Colonic mucosa (tissue), 4 donors: ENCODE measurements around the gene KDM4B. TPM values are rescaled to one million over a fixed set of nuclear protein-coding genes. Genes with fewer than 3 reads are reported as not detected.

ENCODE experiments used
- DNase-seq: peaks from one replicate; pipeline ENCODE4 v3.0.0-alpha.2; 2020
- H3K27ac ChIP-seq: fragments of 200-600 bp; one replicate; pipeline ENCODE4 v1.8.0; 2021
- H3K27me3 ChIP-seq: fragments of 200-600 bp; one replicate; pipeline ENCODE4 v1.8.0; 2021
- H3K36me3 ChIP-seq: fragments of 200-600 bp; one replicate; pipeline ENCODE4 v1.8.0; 2021
- H3K4me1 ChIP-seq: fragments of 200-600 bp; one replicate; pipeline ENCODE4 v1.8.0; 2021; ENCODE audit warnings: mild to moderate bottlenecking
- H3K4me3 ChIP-seq: fragments of 200-600 bp; one replicate; pipeline ENCODE4 v1.8.0; 2021
- H3K9ac ChIP-seq, 2 donors: one replicate each; pipeline ENCODE4 v1.7.0; 2013; ENCODE audit warnings: control low read depth in 2 of 2, low read depth in 2 of 2, low read length in 2 of 2
- H3K9me3 ChIP-seq: fragments of 200-600 bp; one replicate; pipeline ENCODE4 v1.8.0; 2021
- CTCF ChIP-seq: fragments of 200-600 bp; IDR thresholded peaks from one replicate; pipeline ENCODE4 v1.8.0; 2022; ENCODE audit warnings: antibody characterized with exemption, mild to moderate bottlenecking
- intact Hi-C: fragments of 100-400 bp; cut with DNase I; formaldehyde crosslinking; loops from one replicate; pipeline ENCODE4 v1.14.1; 2022
- total RNA-seq, 2 donors: library from RNA; stranded (reverse); fragmentation: NEBNext Ultra II Directional in 1 of 2; extraction: Animal tissue kit (Norgen Biotek cat#: 25700) in 1 of 2; gene quantifications; one replicate each; pipeline ENCODE4 v1.2.1, GENCODE V29; 2021
- donor health status: healthy.
- donor health status: DM: no; HTN: no; CAD: no.
- donor health status: DM: no; HTN: no; CAD: no.

KDM4B gene
- total RNA-seq, 2 donors from 2014 or later = 35.2 to 52.9 TPM

GRCh38 chr19:4985551-4985991, 16.7 kb downstream of the KDM4B start:
- intact Hi-C loops = no loop called here
- H3K27ac ChIP-seq = no peak overlapping the region
- no peaks in the 10 kb centered on the region for H3K9me3 ChIP-seq
- H3K4me3 ChIP-seq = no peak overlapping the region
- no peak for DNase-seq
- H3K9ac ChIP-seq = no peak overlapping the region
- H3K27me3 ChIP-seq = no peaks in the 10 kb centered on the region
- no peaks in the 10 kb centered on the region for H3K36me3 ChIP-seq
- no peak for TF ChIP-seq CTCF
- H3K4me1 ChIP-seq = no peaks in the 10 kb centered on the region

- H3K36me3 ChIP-seq = no peaks in the 10 kb centered on the region
- no peaks in the 10 kb centered on the region for H3K4me1 ChIP-seq
- intact Hi-C loops = no loop called here
- no peak overlapping the region for H3K4me3 ChIP-seq
- H3K9me3 ChIP-seq = no peaks in the 10 kb centered on the region
- no peaks in the 10 kb centered on the region for H3K27me3 ChIP-seq
- DNase-seq = no peak
- H3K27ac ChIP-seq = no peak overlapping the region
- H3K9ac ChIP-seq = no peak overlapping the region
- no peak for TF ChIP-seq CTCF
Observed at GRCh38 chr19:4986056-4986455, 17.1 kb downstream of the KDM4B start.

- intact Hi-C loops = no loop called here
- no peaks in the 10 kb centered on the region for H3K4me1 ChIP-seq
- H3K9ac ChIP-seq = no peak overlapping the region
- H3K27me3 ChIP-seq = no peaks in the 10 kb centered on the region
- no peak overlapping the region for H3K27ac ChIP-seq
- no peaks in the 10 kb centered on the region for H3K36me3 ChIP-seq
- no peaks in the 10 kb centered on the region for H3K9me3 ChIP-seq
- TF ChIP-seq CTCF = no peak
- no peak overlapping the region for H3K4me3 ChIP-seq
- no peak for DNase-seq
Observed at GRCh38 chr19:4986471-4986891, 17.6 kb downstream of the KDM4B start.

GRCh38 chr19:4987256-4987655, 18.3 kb downstream of the KDM4B start:
- no peaks in the 10 kb centered on the region for H3K4me1 ChIP-seq
- no peak for TF ChIP-seq CTCF
- H3K36me3 ChIP-seq = no peaks in the 10 kb centered on the region
- H3K27ac ChIP-seq = no peak overlapping the region
- intact Hi-C loops = no loop called here
- H3K27me3 ChIP-seq = no peaks in the 10 kb centered on the region
- H3K9me3 ChIP-seq = no peaks in the 10 kb centered on the region
- DNase-seq = no peak
- no peak overlapping the region for H3K9ac ChIP-seq
- H3K4me3 ChIP-seq = no peak overlapping the region

- no peaks in the 10 kb centered on the region for H3K27me3 ChIP-seq
- no peak overlapping the region for H3K27ac ChIP-seq
- no peak for TF ChIP-seq CTCF
- H3K36me3 ChIP-seq = no peaks in the 10 kb centered on the region
- H3K9me3 ChIP-seq = no peaks in the 10 kb centered on the region
- intact Hi-C loops = no loop called here
- DNase-seq = no peak
- no peaks in the 10 kb centered on the region for H3K4me1 ChIP-seq
- H3K9ac ChIP-seq = no peak overlapping the region
- no peak overlapping the region for H3K4me3 ChIP-seq
Observed at GRCh38 chr19:4987692-4988370, 18.9 kb downstream of the KDM4B start.
